Left lung (tissue), 10 donors: Measurements from ENCODE around the gene TCF7L2. TPM values are rescaled to one million over a fixed set of nuclear protein-coding genes. Genes with fewer than 3 reads are reported as not detected.
A peak's percentile ranks its signal among the peaks of the same experiment; 100 is the strongest.

Experiments used
- ATAC-seq: fragments of 200-7000 bp; cut with Tn5 transposase; one replicate; pipeline ENCODE4 v1.9.1; 2020; ENCODE audit warnings: moderate library complexity
- DNase-seq, 4 donors: peaks; one replicate each; pipeline ENCODE4 v3.0.0-alpha.2; 2013 to 2020
- H3K27ac ChIP-seq, 2 donors: fragments of 200-600 bp; sonication (generic) in 1 of 2; one replicate each; pipeline versions ENCODE4 v1.5.0 to v1.8.0; 2020 to 2021
- H3K27me3 ChIP-seq, 2 donors: fragments of 200-600 bp; sonication (generic) in 1 of 2; one replicate each; pipeline versions ENCODE4 v1.5.0 to v1.8.0; 2020 to 2021
- H3K36me3 ChIP-seq, 2 donors: fragments of 200-600 bp; sonication (generic) in 1 of 2; one replicate each; pipeline versions ENCODE4 v1.5.0 to v1.8.0; 2020 to 2021
- H3K4me1 ChIP-seq, 2 donors: fragments of 200-600 bp; one replicate each; pipeline ENCODE4 v1.8.0; 2021
- H3K4me3 ChIP-seq, 2 donors: fragments of 200-600 bp; sonication (generic) in 1 of 2; one replicate each; pipeline versions ENCODE4 v1.5.0 to v1.8.0; 2020 to 2021; ENCODE audit warnings: mild to moderate bottlenecking in 1 of 2
- H3K9me3 ChIP-seq, 2 donors: fragments of 200-600 bp; sonication (generic) in 1 of 2; one replicate each; pipeline versions ENCODE4 v1.5.0 to v1.8.0; 2020 to 2021
- intact Hi-C, 2 donors: fragments of 100-400 bp; cut with DNase I; formaldehyde crosslinking; loops; one replicate each; pipeline versions ENCODE4 v1.11.2 to v1.14.2; 2022
- polyA plus RNA-seq, 6 donors: library from polyadenylated mRNA; unstranded; fragments of 120-200 nt; gene quantifications; one replicate each; pipeline ENCODE4 v1.2.1, GENCODE V29; 2013; ENCODE audit not compliant: insufficient read length in 6 of 6
- total RNA-seq, 2 donors: library from RNA; stranded (reverse); fragmentation: NEBNext Ultra II Directional; extraction: Animal tissue kit (Norgen Biotek cat#: 25700); gene quantifications; one replicate each; pipeline ENCODE4 v1.2.1, GENCODE V29; 2021
- TF ChIP-seq, protein P1 (sequence below), 2 donors: fragments of 200-600 bp; sonication (generic) in 1 of 2; IDR thresholded peaks; one replicate each; pipeline versions ENCODE4 v1.5.0 to v1.8.0; 2021; ENCODE audit warnings: antibody characterized with exemption in 2 of 2
- donor health status: DM: no; HTN: yes; CAD: no.
- donor health status: DM: no; HTN: no; CAD: no.

Gene TCF7L2
- total and polyA plus RNA-seq, 8 donors: 25.1 to 54.9 (median 53.0) TPM

DNA sequence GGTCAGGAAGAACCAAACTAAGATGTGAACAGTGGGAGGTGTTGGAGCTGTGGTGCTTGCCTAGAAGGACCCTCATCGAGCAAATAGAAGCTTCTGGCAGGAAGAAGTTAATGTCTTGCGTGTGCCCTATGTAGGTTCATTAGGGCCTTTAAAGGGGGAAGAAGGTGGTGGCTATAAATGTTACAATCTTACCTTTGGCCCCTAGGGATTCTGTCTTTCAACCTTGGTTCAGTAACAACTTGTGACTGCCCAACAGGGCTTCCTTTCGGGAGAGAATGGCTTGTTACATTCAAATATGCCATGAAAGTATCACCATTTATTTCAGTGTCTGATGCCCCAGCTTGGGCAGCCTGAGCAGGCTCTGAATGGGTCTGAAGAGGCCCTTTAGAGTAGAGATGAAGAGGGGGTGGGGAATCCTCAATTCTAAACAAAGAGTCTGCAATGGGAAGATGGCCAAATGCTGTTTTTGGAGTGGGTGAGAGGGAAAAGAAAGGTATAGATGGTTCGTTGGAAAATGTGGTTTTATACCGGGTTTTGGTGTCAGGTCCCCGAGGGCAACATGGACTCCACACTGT, 108.0 kb downstream of the TCF7L2 start:
- H3K27me3 ChIP-seq: no peaks in the 10 kb centered on the region
- DNase-seq: peak in 1 of 4 donors; percentile 39
- H3K4me1 ChIP-seq: peaks cover 34 to 55% of the 10 kb centered on the region in 2 donors
- no peak overlapping the region for H3K4me3 ChIP-seq
- TF ChIP-seq, protein P1, sequence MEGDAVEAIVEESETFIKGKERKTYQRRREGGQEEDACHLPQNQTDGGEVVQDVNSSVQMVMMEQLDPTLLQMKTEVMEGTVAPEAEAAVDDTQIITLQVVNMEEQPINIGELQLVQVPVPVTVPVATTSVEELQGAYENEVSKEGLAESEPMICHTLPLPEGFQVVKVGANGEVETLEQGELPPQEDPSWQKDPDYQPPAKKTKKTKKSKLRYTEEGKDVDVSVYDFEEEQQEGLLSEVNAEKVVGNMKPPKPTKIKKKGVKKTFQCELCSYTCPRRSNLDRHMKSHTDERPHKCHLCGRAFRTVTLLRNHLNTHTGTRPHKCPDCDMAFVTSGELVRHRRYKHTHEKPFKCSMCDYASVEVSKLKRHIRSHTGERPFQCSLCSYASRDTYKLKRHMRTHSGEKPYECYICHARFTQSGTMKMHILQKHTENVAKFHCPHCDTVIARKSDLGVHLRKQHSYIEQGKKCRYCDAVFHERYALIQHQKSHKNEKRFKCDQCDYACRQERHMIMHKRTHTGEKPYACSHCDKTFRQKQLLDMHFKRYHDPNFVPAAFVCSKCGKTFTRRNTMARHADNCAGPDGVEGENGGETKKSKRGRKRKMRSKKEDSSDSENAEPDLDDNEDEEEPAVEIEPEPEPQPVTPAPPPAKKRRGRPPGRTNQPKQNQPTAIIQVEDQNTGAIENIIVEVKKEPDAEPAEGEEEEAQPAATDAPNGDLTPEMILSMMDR (IDR thresholded peaks at IDR 0.05): no peak
- H3K27ac ChIP-seq: peak overlapping the region in 1 of 2 donors; percentile 64
- no peaks in the 10 kb centered on the region for H3K9me3 ChIP-seq
- ATAC-seq: peak; percentile 58
- no peaks in the 10 kb centered on the region for H3K36me3 ChIP-seq
- intact Hi-C loops: no loop called here

DNA sequence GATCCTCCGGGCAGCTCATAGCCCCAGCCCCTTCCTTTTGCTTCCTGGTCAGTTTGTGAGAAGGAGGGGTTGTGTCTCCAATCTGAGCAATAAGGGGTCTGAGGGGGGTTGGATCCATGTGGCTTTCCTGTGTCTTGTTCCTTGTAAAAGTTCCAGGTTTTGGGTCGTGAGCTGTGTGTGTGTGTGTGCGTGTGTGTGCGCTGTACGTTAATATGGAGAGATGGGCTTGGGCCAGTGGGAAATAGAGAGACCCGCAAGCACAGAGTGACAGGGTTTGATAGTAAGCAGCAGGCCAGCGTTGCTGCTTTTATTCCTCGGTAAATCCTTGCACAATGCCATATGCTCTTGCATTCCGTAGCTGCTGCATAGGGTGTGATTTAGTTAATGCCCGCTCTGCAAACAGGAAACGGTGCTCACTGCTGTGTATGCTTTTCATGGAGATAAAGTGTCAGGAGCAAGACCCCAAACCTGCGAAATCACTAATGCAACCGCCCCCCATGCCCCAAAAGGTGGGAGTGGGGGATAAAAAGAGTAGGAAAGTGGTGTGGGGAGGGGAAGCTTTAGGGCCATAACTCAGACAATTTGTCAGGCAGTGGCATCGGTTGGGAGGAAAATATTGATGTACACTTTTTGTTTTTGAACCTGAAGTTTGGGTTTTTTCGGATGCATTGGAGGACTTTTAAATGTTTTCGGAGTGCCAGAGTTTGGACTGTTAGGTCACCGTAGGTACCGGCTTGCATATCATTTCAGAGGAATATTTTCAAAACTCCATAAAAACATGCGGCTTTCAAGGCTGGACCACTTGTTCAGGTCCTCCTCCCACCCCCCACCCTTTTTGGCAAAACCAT, 108.7 kb downstream of the TCF7L2 start:
- Histone ChIP-seq H3K27ac (peak overlapping the region in 1 of 2 donors; percentile 64), H3K36me3 (no peaks in the 10 kb centered on the region), H3K9me3 (no peaks in the 10 kb centered on the region), H3K27me3 (no peaks in the 10 kb centered on the region), H3K4me3 (no peak overlapping the region), H3K4me1 (peaks cover 34 to 48% of the 10 kb centered on the region in 2 donors)
- peak in 2 of 4 donors; percentile 67 to 69 for DNase-seq
- intact Hi-C loops: no loop called here
- peak; percentile 71 for ATAC-seq
- TF ChIP-seq, protein P1 (IDR thresholded peaks at IDR 0.05): no peak

- Histone ChIP-seq H3K4me1 (peaks cover 34 to 52% of the 10 kb centered on the region in 2 donors), H3K36me3 (no peaks in the 10 kb centered on the region), H3K27me3 (no peaks in the 10 kb centered on the region), H3K4me3 (no peak overlapping the region), H3K27ac (peak overlapping the region; percentile 53 to 64), H3K9me3 (no peaks in the 10 kb centered on the region)
- DNase-seq (peak in 2 of 4 donors; percentile 72 to 77), ATAC-seq (peak; percentile 27)
- TF ChIP-seq, protein P1 (IDR thresholded peaks at IDR 0.05): no peak
- intact Hi-C loops: no loop called here
Measured at GRCh38 chr10:113059371-113059780, 109.3 kb downstream of the TCF7L2 start.

DNA sequence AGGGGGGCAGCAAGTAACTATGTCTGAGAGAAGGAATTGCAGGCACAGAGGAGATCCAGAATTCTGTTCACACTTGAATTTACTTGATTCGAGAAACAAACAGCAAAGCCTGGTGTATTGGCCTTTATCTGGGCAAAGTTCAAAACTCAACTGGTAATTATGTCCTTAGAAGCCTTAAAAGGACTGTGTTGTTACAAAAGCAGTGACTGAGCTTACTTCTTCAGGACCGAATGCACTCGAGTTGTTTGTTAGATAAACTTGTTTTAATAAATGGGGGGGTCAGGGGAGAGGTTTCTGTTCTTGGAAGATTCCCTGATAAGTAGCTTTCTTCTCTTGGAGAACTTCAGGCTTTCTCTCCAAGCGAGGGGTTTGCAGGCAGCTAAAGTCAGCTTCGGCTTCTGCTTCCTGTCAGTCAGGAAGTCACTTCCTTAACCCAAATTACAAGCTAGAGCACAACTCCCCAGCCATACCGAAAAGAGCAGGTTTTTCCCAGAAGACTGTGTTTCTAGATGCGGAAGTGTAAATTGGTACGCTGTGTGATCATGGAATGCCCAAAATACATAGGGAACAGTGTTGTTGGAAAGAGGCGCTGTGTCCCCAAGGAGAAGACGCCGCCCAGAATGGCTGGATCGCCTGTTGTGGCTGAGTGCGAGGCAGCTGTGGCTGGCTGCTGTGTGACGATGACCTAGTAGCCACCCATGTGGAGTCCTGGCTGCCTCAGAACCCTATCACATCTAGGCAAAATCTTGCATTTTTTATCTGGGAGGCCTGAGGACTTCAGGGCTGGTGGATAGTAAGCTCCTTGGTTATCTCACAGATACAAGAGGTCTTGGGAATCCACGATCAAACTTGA, 110.4 kb downstream of the TCF7L2 start:
- intact Hi-C loops: no loop called here
- ATAC-seq (peak; percentile 5), DNase-seq (peak in 1 of 4 donors; percentile 27)
- peak overlapping the region; percentile 53 to 64 for H3K27ac ChIP-seq
- peaks cover 34 to 53% of the 10 kb centered on the region in 2 donors for H3K4me1 ChIP-seq
- TF ChIP-seq, protein P1 (IDR thresholded peaks at IDR 0.05): no peak
- no peaks in the 10 kb centered on the region for H3K36me3 ChIP-seq
- H3K4me3 ChIP-seq: no peak overlapping the region
- H3K27me3 ChIP-seq: no peaks in the 10 kb centered on the region
- no peaks in the 10 kb centered on the region for H3K9me3 ChIP-seq
